ENCODE measurements around the gene DGKZ. TPM values are rescaled to one million over a fixed set of nuclear protein-coding genes. Genes with fewer than 3 reads are reported as not detected.
A peak's percentile ranks its signal among the peaks of the same experiment; 100 is the strongest.

The DGKZ gene
- total RNA-seq, 1 experiment from 2014 or later: 57.9 TPM

GRCh38 chr11:46308631-46309419, 38.4 kb upstream of the DGKZ start:
- TF ChIP-seq CTCF (IDR thresholded peaks at IDR 0.05; ENCODE audit: unreplicated experiment): peak; percentile 86
- Mint-ChIP-seq H3K4me3 (ENCODE audit: unreplicated experiment) (no peak overlapping the region), H3K4me1 (ENCODE audit: insufficient read depth, unreplicated experiment) (peaks cover 17% of the 10 kb centered on the region), H3K9me3 (ENCODE audit: unreplicated experiment) (no peaks in the 10 kb centered on the region), H3K27me3 (ENCODE audit: insufficient read depth, unreplicated experiment) (no peaks in the 10 kb centered on the region), H3K27ac (ENCODE audit: low read depth, unreplicated experiment) (no peak overlapping the region), H3K36me3 (ENCODE audit: insufficient read depth, unreplicated experiment) (no peaks in the 10 kb centered on the region)
- intact Hi-C loops (cut with micrococcal nuclease): loop anchor here (1.0 kb wide), 4 partner anchors 62 to 344 kb away; no protein-coding TSS in a partner anchor
- DNase-seq (ENCODE audit: unreplicated experiment): peak; percentile 68
- ChIA-PET CTCF (interaction anchor here (0.6 to 18.4 kb wide), 41 partner anchors 9 to 480 kb away, joined by 3 to 374 read pairs (median 4); partner anchors contain the start of gene CREB3L1), POLR2A (interaction anchor here (4.1 to 5.0 kb wide), 2 partner anchors 66 to 70 kb away, joined by 26 to 33 read pairs; no protein-coding TSS in a partner anchor)
- no TSS peak for BruUV-seq (replicated peaks)

DNA sequence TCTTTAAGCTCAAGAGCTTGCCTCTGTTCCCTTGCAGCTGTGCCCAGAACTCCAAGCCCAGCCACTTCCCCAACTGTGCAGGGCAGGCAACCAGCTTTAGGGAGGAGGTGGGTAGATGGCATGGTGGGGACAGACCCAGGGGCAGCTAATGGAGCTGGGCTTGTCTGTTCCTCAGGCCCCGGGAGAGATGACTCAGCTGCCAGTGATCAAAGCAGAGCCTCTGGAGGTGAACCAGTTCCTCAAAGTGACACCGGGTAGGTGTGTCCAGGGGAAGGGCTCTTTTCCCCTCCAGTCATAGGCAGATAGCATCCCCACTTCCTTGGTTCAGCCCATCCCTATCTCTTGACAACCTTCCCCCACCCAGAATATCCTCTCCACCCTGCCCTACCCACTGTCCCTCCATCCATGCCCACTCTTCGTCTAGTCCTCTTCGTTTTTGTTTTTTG, 37.4 kb upstream of the DGKZ start:
- Mint-ChIP-seq H3K4me3 (ENCODE audit: unreplicated experiment) (no peak overlapping the region), H3K9me3 (ENCODE audit: unreplicated experiment) (no peaks in the 10 kb centered on the region), H3K4me1 (ENCODE audit: insufficient read depth, unreplicated experiment) (peaks cover 17% of the 10 kb centered on the region), H3K27me3 (ENCODE audit: insufficient read depth, unreplicated experiment) (no peaks in the 10 kb centered on the region), H3K36me3 (ENCODE audit: insufficient read depth, unreplicated experiment) (no peaks in the 10 kb centered on the region), H3K27ac (ENCODE audit: low read depth, unreplicated experiment) (no peak overlapping the region)
- POLR2A ChIA-PET: interaction anchor here (0.6 to 5.0 kb wide), 4 partner anchors 34 to 345 kb away, joined by 3 to 33 read pairs (median 15); no protein-coding TSS in a partner anchor
- no peak for TF ChIP-seq CTCF (IDR thresholded peaks at IDR 0.05; ENCODE audit: unreplicated experiment)
- no peak for DNase-seq (ENCODE audit: unreplicated experiment)
- CTCF ChIA-PET: interaction anchor here (0.5 to 18.4 kb wide), 31 partner anchors 9 to 344 kb away, joined by 3 to 374 read pairs (median 4); partner anchors contain the start of gene CREB3L1
- intact Hi-C loops (cut with micrococcal nuclease): no loop called here
- no TSS peak for BruUV-seq (replicated peaks)

DNA sequence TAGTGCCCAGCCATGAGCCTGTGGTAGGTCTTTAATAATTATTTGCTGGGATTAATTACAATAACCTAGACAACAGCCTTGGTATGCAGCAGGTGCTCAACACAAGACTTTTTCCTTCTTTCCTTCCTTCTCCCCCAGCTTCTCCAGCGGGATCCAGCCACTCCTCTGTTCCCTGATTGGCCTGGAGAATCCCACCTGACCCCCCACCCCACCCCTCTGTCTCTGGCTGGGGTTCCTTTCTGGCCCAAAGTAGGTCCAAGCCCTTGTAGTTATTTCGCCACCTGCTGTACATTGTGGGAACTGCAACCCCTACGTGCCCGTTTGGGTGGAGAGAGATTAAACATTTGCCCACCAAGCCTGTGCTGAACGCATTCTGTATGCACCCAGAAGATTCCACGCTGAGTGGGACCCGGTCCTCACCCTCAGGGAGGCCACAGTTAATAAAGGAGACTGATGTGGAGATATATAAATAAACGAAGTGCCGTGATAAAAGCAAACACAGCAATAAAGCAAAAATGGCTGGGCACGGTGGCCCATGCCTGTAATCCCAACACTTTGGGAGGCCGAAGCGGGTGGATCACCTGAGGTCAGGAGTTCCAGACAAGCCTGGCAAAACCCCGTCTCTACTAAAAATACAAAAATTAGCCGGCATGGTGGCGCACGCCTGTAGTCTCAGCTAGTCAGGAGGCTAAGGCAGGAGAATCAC, 32.1 kb upstream of the DGKZ start:
- no TSS peak for BruUV-seq (replicated peaks)
- H3K27me3 Mint-ChIP-seq (ENCODE audit: insufficient read depth, unreplicated experiment): no peaks in the 10 kb centered on the region

More for the DNA sequence above, 32.1 kb upstream of the DGKZ start:
- Mint-ChIP-seq H3K36me3 (ENCODE audit: insufficient read depth, unreplicated experiment) (no peaks in the 10 kb centered on the region), H3K4me3 (ENCODE audit: unreplicated experiment) (no peak overlapping the region), H3K4me1 (ENCODE audit: insufficient read depth, unreplicated experiment) (peaks cover 7% of the 10 kb centered on the region), H3K27ac (ENCODE audit: low read depth, unreplicated experiment) (no peak overlapping the region), H3K9me3 (ENCODE audit: unreplicated experiment) (no peaks in the 10 kb centered on the region)
- TF ChIP-seq CTCF (IDR thresholded peaks at IDR 0.05; ENCODE audit: unreplicated experiment): peak; percentile 83
- peak; percentile 87 for DNase-seq (ENCODE audit: unreplicated experiment)
- CTCF ChIA-PET: interaction anchor here (0.5 to 18.4 kb wide), 26 partner anchors 9 to 492 kb away, joined by 3 to 374 read pairs (median 4); no protein-coding TSS in a partner anchor
- POLR2A ChIA-PET: interaction anchor here (0.9 to 2.8 kb wide), 3 partner anchors 72 to 194 kb away, joined by 3 to 8 read pairs (median 4); no protein-coding TSS in a partner anchor
- intact Hi-C loops (cut with micrococcal nuclease): no loop called here

Measured in MCF 10A (cell line).